WTC11 (cell line): Measurements from ENCODE around the gene OSCAR.

Source experiments
- TEAD1 ChIP-seq: sonication (generic); formaldehyde crosslinking; IDR thresholded peaks from 2 replicates; pipeline ENCODE4 v1.8.0; 2022; ENCODE audit warnings: mild to moderate bottlenecking, missing genetic modification reagents
- TF ChIP-seq, protein P1 (sequence below): fragments of 200-600 bp; IDR thresholded peaks from 2 replicates; pipeline ENCODE4 v1.8.0; 2022; ENCODE audit warnings: antibody characterized with exemption

- TF ChIP-seq, protein P1, sequence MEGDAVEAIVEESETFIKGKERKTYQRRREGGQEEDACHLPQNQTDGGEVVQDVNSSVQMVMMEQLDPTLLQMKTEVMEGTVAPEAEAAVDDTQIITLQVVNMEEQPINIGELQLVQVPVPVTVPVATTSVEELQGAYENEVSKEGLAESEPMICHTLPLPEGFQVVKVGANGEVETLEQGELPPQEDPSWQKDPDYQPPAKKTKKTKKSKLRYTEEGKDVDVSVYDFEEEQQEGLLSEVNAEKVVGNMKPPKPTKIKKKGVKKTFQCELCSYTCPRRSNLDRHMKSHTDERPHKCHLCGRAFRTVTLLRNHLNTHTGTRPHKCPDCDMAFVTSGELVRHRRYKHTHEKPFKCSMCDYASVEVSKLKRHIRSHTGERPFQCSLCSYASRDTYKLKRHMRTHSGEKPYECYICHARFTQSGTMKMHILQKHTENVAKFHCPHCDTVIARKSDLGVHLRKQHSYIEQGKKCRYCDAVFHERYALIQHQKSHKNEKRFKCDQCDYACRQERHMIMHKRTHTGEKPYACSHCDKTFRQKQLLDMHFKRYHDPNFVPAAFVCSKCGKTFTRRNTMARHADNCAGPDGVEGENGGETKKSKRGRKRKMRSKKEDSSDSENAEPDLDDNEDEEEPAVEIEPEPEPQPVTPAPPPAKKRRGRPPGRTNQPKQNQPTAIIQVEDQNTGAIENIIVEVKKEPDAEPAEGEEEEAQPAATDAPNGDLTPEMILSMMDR, result no peak
- no peak for TF ChIP-seq TEAD1 (CRISPR knock-in tag)
Observed at GRCh38 chr19:54128441-54128725, 27.8 kb upstream of the OSCAR start.
